ENCODE results near the gene ADGRL2. TPM values are rescaled to one million over a fixed set of nuclear protein-coding genes. Genes with fewer than 3 reads are reported as not detected.
A peak's percentile ranks its signal among the peaks of the same experiment; 100 is the strongest.

Gene ADGRL2
- total RNA-seq (2012; rRNA removed) (36.9 and 42.7 TPM in 2 replicates), polyA plus RNA-seq (2012; rRNA removed) (13.6 and 17.0 TPM in 2 replicates), Bru-seq, nascent RNA (percentile 35 among the genes with signal in this experiment), BruChase-seq, experiment 1, labeled RNA remaining after a 6-hour chase (percentile 28 among the genes with signal in this experiment), BruChase-seq, experiment 2, labeled RNA remaining after a 2-hour chase (percentile 29 among the genes with signal in this experiment)
- 2.9 and 4.0 TPM in 2 replicates for polyA plus RNA-seq (2012; cell fraction: cytosol; rRNA removed)
- polyA plus RNA-seq (2012; cell fraction: nucleus; rRNA removed; ENCODE audit: low replicate concordance), result 5.5 and 21.0 TPM in 2 replicates
- long read RNA-seq, partial matches to known transcripts, result 3 of 6 reads
- long read RNA-seq, other reads (novel, unspliced or antisense), result 3 of 6 reads

GRCh38 chr1:81800695-81801650 is at the start of gene ADGRL2:
Gene ADGRL2, plus strand, starts transcription at chr1:81800934. Its CDS starts 36,051 bp downstream, at chr1:81836985.
- 0% methylated on average over 8 of the region's 81 CpGs; no CpG with 5 or more reads in 1 of the 2 experiments for WGBS, 2 experiments (ENCODE audit: extremely low coverage in 2 of 2, insufficient read length in 1 of 2)
- H4K5ac ChIP-seq (ENCODE audit: low read depth, low read length), result no peak within 1 kb of the TSS; the same call in 1 of the 2 replicates
- H3K9me3 ChIP-seq (ENCODE audit: control insufficient read depth, insufficient read depth, low read length), result no peaks in the 10 kb centered on the region
- no peaks in the 10 kb centered on the region for H3K9me1 ChIP-seq (ENCODE audit: insufficient read depth, low read length)
- H3K4me3 ChIP-seq (ENCODE audit: insufficient read depth, low read depth, low read length), result peak within 1 kb of the TSS; percentile 55
- ATAC-seq (ENCODE audit: low read depth), result peak; percentile 73
- peak within 1 kb of the TSS; percentile 74 for H3K27ac ChIP-seq (ENCODE audit: insufficient read depth, low read length)
- no peaks in the 10 kb centered on the region for H4K20me1 ChIP-seq (ENCODE audit: insufficient read depth, low read length)
- peak within 1 kb of the TSS in 1 of 2 experiments; percentile 66; a peak in 1 of 4 replicates for H4K8ac ChIP-seq (ENCODE audit: low read depth in 2 of 2, low read length in 2 of 2)
- TF ChIP-seq FOS (IDR thresholded peaks at IDR 0.05; ENCODE audit: low read depth, low read length) (no peak), MAZ (IDR thresholded peaks at IDR 0.05; ENCODE audit: borderline replicate concordance, low read depth, low read length) (peak; percentile 72; the same call in 1 of the 2 replicates), ELK1 (IDR thresholded peaks at IDR 0.05; ENCODE audit: borderline replicate concordance, low read depth, low read length) (no peak), MAFK (IDR thresholded peaks at IDR 0.05; ENCODE audit: low read depth, low read length) (no peak), CTCF (conservative IDR thresholded peaks at IDR 0.05; ENCODE audit: low read depth, low read length) (no peak), CEBPB (IDR thresholded peaks at IDR 0.05; ENCODE audit: low read depth, low read length) (no peak), NFE2L2 (IDR thresholded peaks at IDR 0.05; ENCODE audit: low read depth, low read length) (no peak), SMC3 (IDR thresholded peaks at IDR 0.05; ENCODE audit: low read depth, low read length) (no peak), RAD21 (IDR thresholded peaks at IDR 0.05; ENCODE audit: low read length) (0 out of 2 replicates have a peak, but pooled peaks have one; percentile 13)
- peak within 1 kb of the TSS; percentile 77 for H3K4me2 ChIP-seq (ENCODE audit: low read depth, low read length)
- peak within 1 kb of the TSS; percentile 33 for H2AK9ac ChIP-seq (replicated peaks; ENCODE audit: low read depth, low read length, poor library complexity)
- ChIA-PET CTCF (no interaction called here), POLR2A (ENCODE audit: unreplicated experiment) (no interaction called here)
- peak within 1 kb of the TSS; percentile 83 for H3K14ac ChIP-seq (replicated peaks; ENCODE audit: low read depth, low read length)
- dilution Hi-C loops (cut with HindIII; ENCODE audit: low sequenced_read_pairs, unreplicated experiment) (no loop called here), in situ Hi-C loops (cut with MboI; ENCODE audit: low sequenced_read_pairs) (no loop called here), intact Hi-C loops (cut with micrococcal nuclease) (loop anchor here (1.0 to 5.0 kb wide), 4 partner anchors 252 to 1582 kb away; no protein-coding TSS in a partner anchor)
- H3K27me3 ChIP-seq (ENCODE audit: control insufficient read depth, insufficient read depth, low read length), result peaks cover 8% of the 10 kb centered on the region
- peak within 1 kb of the TSS; percentile 49; the same call in 1 of the 2 replicates for H3K9ac ChIP-seq (ENCODE audit: low read depth, low read length)
- H3K36me3 ChIP-seq (ENCODE audit: control insufficient read depth, insufficient read depth, low read length), result no peaks in the 10 kb centered on the region
- no peak within 1 kb of the TSS for H2BK5ac ChIP-seq (ENCODE audit: low read depth, low read length, poor library complexity, severe bottlenecking)
- no peak within 1 kb of the TSS for H2AK5ac ChIP-seq (ENCODE audit: low read depth, low read length)
- H2AFZ ChIP-seq (replicated peaks; ENCODE audit: low read length, poor library complexity), result peak within 1 kb of the TSS; percentile 90
- no peak within 1 kb of the TSS; the same call in 1 of the 2 replicates for H3K18ac ChIP-seq (ENCODE audit: low read depth, low read length)
- H4K91ac ChIP-seq (ENCODE audit: insufficient read depth, low read depth, low read length), result peak within 1 kb of the TSS; percentile 6; the same call in 1 of the 2 replicates
- DNase-seq, result peak; percentile 88
- peak within 1 kb of the TSS; percentile 70 for H3K23ac ChIP-seq (ENCODE audit: low read depth, low read length)
- peak within 1 kb of the TSS; percentile 38 for H3K4ac ChIP-seq (ENCODE audit: low read depth, low read length)
- H3K79me1 ChIP-seq (ENCODE audit: low read depth in 1 of 2, low read length in 2 of 2), result no peaks in the 10 kb centered on the region; a peak in 1 of 4 replicates
- no TSS peak for BruUV-seq (replicated peaks)
- peak within 1 kb of the TSS; percentile 6; the same call in 1 of the 2 replicates for H2BK20ac ChIP-seq (ENCODE audit: low read depth, low read length)
- peak within 1 kb of the TSS; percentile 39; the same call in 1 of the 2 replicates for H2BK120ac ChIP-seq (ENCODE audit: low read depth, low read length)
- no peak within 1 kb of the TSS for H2BK15ac ChIP-seq (ENCODE audit: low read depth, low read length)
- no peaks in the 10 kb centered on the region for H3K4me1 ChIP-seq (ENCODE audit: control insufficient read depth, insufficient read depth, low read length)
- no peak within 1 kb of the TSS; the same call in 1 of the 2 replicates for H3K56ac ChIP-seq (ENCODE audit: extremely low read depth, insufficient read depth, low read length)

All from IMR-90 (cell line).